Measurements from ENCODE around the gene ELL3. TPM values are rescaled to one million over a fixed set of nuclear protein-coding genes. Genes with fewer than 3 reads are reported as not detected.

Gene ELL3
- total and polyA plus RNA-seq, 10 of the 15 experiments (the other 5 are each of a cell fraction or from before 2014, with no cell fraction given) = 12.9 to 30.3 (median 20.2) TPM

- TF ChIP-seq CUX1 (IDR thresholded peaks at IDR 0.05; ENCODE audit: insufficient replicate concordance, low read depth, low read length) = peak; percentile 21
- TF ChIP-seq SMAD1 (IDR thresholded peaks at IDR 0.05; ENCODE audit: low read depth, partially characterized antibody) = peak; percentile 80
- peak; percentile 38; the same call in 1 of the 2 replicates for TF ChIP-seq CHD2 (IDR thresholded peaks at IDR 0.05; ENCODE audit: borderline replicate concordance, low read depth, low read length)
- peak; percentile 46 for TF ChIP-seq RELA (IDR thresholded peaks at IDR 0.05; ENCODE audit: borderline replicate concordance, partially characterized antibody)
- peak; percentile 84 for TF ChIP-seq NBN (IDR thresholded peaks at IDR 0.05)
- peak; percentile 64 for TF ChIP-seq E4F1 (IDR thresholded peaks at IDR 0.05; ENCODE audit: borderline replicate concordance, partially characterized antibody)
- peak; percentile 67; the same call in 1 of the 2 replicates for TF ChIP-seq ZBED1 (IDR thresholded peaks at IDR 0.05; ENCODE audit: borderline replicate concordance)
- peak; percentile 93 for TF ChIP-seq POLR2AphosphoS5 (IDR thresholded peaks at IDR 0.05; ENCODE audit: low read length)
- peak; percentile 87 for TF ChIP-seq MXI1 (IDR thresholded peaks at IDR 0.05; ENCODE audit: low read depth, low read length)
- peak; percentile 39; the same call in 1 of the 2 replicates for TF ChIP-seq RB1 (IDR thresholded peaks at IDR 0.05; ENCODE audit: borderline replicate concordance)
- TF ChIP-seq TBL1XR1 (IDR thresholded peaks at IDR 0.05; ENCODE audit: low read depth, low read length) = no peak
These were observed 23.7 kb upstream of the ELL3 start, which contains the start of gene HYPK (continued) for GRCh38 chr15:43800286-43801141.

All from GM12878 (cell line).